ENCODE data around the gene VIPR2.

Gene VIPR2

DNA sequence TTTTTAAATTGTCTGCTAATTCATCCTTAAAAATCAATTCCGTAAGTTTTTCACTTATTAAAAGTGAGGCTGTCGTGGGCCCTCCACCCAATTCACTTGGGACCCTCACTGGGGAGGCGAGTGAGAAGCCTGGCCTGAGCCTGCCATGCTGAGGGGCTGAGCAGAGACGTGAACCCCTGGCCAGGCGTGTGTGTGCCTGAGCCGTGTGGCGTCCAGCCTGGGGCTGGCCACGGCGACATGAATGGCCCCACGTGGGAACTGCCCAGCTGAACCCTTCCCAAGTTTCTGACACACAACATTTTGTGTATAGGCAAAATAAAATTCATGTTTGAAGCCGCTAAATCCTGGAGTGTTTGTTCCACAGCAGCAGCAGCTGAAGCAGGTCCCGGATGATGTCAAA lies 13.0 kb upstream of the VIPR2 start:
- no peak for DNase-seq

DNA sequence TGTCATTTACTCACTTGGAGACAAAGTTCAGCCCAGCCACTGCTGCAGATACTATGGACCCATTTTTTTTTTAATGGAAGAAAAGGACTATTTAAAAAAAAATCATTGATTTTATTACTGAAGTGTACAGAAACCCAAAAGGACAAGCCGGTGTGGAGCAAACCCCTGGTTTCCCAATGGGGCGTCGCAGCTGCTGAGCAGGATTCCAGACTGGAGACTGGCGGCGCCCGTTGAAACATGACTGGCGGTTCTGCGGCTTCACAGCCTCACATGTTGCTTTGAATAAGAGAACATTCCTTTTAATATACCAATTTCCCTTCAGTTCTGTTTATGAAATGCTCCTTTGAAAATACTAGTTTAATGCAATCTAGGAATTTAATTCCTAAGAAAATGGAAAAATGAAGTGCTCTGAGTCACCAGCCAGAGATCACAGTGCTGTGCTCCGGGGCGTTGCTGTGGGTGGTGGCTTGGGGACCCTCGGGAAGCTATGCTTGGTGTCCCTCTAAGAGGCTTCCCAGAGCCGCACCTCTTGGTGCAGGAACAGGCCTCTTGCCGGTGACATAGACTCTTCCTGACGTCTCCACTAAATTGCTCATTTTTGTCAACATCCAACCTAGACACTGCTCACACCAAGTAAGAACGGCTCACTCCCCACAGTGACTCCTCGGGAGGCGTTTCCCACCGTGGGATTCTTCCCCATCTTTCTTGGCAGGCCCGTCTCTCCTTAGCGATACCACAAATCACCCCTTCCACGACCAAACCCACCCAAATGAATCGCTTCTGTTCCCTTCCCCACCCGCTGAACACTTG lies 12.0 kb upstream of the VIPR2 start:
- no peak for DNase-seq

DNA sequence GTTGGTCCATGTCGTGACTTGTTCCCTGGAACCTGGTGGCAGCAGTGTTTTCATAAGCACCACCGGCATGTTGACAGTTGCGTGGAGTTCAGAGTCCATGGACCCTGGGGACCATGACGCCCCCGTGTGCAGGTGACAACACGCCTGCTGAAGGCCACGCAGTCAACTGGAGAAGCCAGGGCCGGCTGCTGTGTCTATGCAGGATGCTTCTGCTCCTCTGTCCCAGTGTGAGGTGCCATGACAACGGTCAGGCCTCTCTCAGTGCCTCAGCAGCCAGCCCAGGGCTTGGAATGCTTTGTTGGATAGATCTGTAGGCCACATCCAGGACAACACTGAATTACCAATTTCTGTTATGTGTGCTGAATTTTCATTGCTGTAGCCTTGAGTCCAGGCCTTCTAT lies 10.7 kb upstream of the VIPR2 start:
- no peak for DNase-seq

GRCh38 chr7:159154243-159154642 lies 9.6 kb upstream of the VIPR2 start:
- no peak for DNase-seq

DNA sequence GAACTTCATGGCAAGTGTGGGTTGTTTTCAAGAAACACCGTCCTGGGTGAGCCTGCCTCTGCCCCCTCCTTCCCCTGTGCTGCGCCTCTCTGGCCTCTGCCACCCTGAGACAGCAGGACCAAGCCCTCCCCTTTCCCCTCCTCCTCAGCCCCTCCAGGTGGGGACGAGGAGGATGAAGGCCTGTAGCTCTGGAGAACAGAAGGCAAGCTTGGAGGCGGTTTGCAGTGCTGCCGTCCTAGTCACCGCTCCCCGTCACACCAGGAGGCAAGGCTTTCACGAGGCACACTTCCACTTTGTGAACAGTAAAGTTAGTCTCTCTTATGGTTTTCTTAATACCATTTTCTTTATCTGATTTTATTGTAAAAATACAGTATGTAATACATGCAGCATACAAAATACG lies 8.8 kb upstream of the VIPR2 start:
- DNase-seq, result no peak

GRCh38 chr7:159152816-159153215 lies 8.1 kb upstream of the VIPR2 start:
- DNase-seq, result no peak

DNA sequence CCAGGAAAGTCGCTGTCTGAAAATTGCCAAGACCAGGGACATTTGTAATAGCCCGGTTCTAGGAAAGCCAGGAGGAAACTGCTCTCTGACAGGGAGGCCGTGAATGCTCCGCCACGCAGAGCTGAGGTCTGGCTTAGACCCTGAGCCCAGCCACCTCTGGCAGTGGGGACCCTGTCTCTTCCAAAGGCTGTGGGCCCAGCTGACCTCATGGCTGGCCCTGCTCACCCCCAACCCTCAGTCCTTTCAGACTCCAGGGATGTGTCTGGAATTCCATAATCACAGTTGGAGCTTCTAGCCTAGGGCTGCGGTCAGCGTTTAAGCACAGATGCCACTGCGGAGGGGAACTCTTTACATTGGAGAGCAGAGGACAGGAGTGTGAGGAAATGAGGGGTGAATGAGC lies 6.6 kb upstream of the VIPR2 start:
- DNase-seq, result no peak

- DNase-seq, result no peak
Measured at GRCh38 chr7:159149488-159149887, 4.8 kb upstream of the VIPR2 start.

- DNase-seq, result no peak
Measured at GRCh38 chr7:159148430-159149395, 4.0 kb upstream of the VIPR2 start.

DNA sequence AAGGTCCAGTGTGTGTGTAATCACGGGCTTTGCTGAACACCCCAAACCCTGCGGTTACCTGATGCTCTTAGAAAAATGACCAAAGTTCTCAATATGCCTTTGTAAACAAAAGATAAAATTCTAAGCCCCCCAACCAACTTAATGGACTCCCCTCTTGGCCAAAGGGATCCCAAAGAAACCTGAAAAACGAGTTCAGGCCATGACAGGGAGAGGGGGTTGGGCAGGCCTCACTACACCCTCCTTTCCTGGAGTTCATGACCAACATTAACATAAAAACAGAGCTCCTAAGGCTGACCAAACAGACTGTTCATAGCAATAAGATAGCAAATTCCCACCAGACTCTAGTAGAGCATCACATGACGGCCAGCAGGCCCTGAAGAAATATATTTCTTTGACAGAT lies 3.0 kb upstream of the VIPR2 start:
- no peak for DNase-seq

DNA sequence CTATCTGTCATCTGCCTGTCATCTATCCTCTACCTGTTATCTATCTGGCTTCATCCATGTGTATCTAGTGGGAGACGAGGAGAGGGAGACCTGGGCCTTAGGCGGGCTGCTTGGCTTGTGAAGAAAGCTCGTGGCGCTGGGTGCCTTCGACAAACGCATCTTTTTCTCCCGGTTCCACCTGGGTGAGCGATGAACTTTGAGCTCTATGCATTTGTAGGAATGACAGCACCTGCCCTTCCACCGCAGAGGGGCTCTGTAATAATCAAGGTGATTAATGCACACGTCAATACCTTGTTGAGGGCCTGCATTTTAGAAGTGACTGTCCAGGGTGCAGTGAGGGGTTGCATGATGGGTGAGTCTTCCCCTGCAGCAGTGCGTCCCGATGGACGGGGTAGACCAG lies 2.6 kb upstream of the VIPR2 start:
- no peak for DNase-seq

- DNase-seq, result no peak
Measured at GRCh38 chr7:159146084-159146858, 1.6 kb upstream of the VIPR2 start.

- no peak for DNase-seq
Measured at GRCh38 chr7:159145490-159145855, 806 bp upstream of the VIPR2 start.

- DNase-seq, result peak; percentile 72
Measured at GRCh38 chr7:159143780-159144757, 598 bp downstream of the VIPR2 start.

GRCh38 chr7:159142730-159143129 lies 1.9 kb downstream of the VIPR2 start:
- DNase-seq, result no peak

DNA sequence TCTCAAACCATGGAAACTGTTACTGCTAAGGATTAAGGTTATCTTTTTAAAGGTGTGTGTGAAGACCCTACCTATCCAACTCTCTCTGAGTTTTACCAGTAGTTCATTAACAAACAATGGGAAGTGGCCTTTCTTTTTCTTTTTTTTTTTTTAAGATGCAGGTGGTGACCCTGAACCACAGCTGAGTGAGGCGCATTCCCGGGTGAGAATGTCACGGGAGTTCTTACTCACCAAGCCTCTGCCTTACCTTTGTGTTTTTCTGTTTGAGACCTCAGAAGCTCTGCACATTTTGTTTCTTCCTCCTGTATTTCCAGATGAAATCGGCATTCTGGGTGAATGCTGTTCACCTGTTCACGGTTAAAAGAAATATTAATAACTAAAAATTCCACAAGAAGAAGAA lies 2.5 kb downstream of the VIPR2 start:
- no peak for DNase-seq

GRCh38 chr7:159141660-159142059 lies 3.0 kb downstream of the VIPR2 start:
- DNase-seq, result no peak

DNA sequence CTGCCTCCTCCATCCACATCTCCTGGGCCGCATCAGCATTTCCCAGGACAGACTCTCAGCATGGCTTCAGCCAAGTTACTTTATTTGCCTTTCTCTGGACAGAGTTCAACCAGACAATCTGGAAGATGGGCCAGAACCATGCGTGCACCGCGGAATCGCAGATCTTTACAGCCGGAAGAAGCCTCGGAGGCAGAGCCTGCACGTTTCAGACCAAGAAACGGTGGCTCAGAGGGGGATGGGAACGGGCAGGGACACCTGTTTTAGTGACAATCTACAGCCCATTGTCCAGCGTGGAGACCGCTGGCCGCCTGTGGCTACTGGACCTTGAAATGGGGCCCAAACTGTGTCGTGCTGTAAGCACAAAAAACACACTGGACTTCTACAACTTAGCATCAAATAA lies 3.5 kb downstream of the VIPR2 start:
- DNase-seq, result no peak

DNA sequence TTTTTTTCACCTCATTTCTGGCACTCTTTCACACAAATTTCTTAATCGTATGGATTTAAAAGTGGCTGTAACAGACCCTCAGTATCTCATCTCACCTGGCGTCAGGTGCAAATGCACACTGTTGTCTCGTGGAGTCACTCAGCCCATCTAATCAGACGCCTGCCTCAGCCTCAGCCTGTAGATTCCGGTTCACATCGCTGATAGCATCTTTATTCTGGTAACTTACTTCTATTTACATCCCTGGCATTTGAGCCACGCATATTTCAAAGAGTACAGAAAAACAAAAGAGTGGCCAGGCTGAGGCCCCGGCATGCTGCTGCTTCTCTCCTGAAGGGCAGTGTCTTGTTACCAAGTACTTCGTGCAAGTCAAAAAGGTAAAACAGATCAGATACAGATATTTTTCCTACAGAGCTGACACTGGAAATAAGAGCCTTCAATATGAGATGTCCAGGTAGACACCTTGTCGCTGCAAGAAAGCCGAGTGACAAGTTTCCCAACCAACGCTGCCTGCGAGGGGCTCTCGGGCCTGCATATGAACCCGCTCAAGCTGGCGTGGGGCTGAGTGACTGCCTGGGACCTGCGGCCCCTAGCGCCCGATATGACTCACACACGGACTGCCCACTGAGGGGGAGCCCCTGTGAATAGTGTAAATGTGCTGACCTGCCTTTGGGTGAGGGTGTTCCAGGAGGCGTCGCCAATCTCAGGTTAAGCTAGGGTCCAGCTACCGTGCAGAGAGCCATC lies 4.3 kb downstream of the VIPR2 start:
- DNase-seq, result no peak

DNA sequence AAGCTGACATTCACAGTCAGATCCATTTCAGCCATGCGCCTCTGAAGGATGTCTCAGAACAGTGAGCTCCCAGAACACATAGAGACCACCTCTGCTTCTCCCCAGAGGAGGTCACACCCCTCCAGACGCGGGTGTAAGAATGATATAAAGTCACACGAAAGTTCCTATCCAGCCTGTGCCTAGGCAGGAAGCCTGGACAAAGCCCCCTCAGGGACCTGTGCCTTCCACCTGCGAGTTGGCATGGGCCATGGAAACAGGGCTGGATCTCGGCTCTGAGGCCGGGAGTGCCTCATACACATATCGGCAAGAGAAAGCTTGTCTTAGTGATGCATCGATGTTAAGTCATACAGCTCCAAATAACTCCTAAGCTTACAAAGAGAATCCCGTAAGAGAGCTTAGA lies 5.0 kb downstream of the VIPR2 start:
- DNase-seq, result no peak

GRCh38 chr7:159139202-159139601 lies 5.5 kb downstream of the VIPR2 start:
- DNase-seq, result no peak

All from right kidney (tissue), 1 donor.